Stimulated activated CD8-positive, alpha-beta memory T cell treated with anti-CD3 and anti-CD28 coated beads, Interleukin-4, amount 100 ng/mL, for 4 hours (primary cell): ENCODE measurements around the gene GLT6D1.

Source experiments
- DNase-seq, 2 donors: peaks; one replicate each; pipeline ENCODE4 v3.0.0-alpha.2; 2020; ENCODE audit warnings: low read depth in 2 of 2, low spot score in 1 of 2

The GLT6D1 gene

GRCh38 chr9:135624282-135624681 lies 15.1 kb downstream of the GLT6D1 start:
- no peak for DNase-seq

GRCh38 chr9:135622415-135623020 lies 16.8 kb downstream of the GLT6D1 start:
- no peak for DNase-seq

- DNase-seq: no peak
These were observed 18.8 kb downstream of the GLT6D1 start for GRCh38 chr9:135620558-135620957.

GRCh38 chr9:135619599-135619886 lies 19.8 kb downstream of the GLT6D1 start:
- no peak for DNase-seq

GRCh38 chr9:135618866-135619598 lies 20.3 kb downstream of the GLT6D1 start:
- DNase-seq: no peak

- no peak for DNase-seq
These were observed 21.3 kb downstream of the GLT6D1 start for GRCh38 chr9:135617991-135618411.

- no peak for DNase-seq
These were observed 21.8 kb downstream of the GLT6D1 start for GRCh38 chr9:135617538-135617900.

- no peak for DNase-seq
These were observed 22.5 kb downstream of the GLT6D1 start for GRCh38 chr9:135616619-135617537.

- no peak for DNase-seq
These were observed 23.4 kb downstream of the GLT6D1 start for GRCh38 chr9:135615666-135616618.

- DNase-seq: no peak
These were observed 24.3 kb downstream of the GLT6D1 start for GRCh38 chr9:135614821-135615665.

GRCh38 chr9:135613946-135614805 lies 25.2 kb downstream of the GLT6D1 start:
- no peak for DNase-seq

- no peak for DNase-seq
These were observed 26.1 kb downstream of the GLT6D1 start for GRCh38 chr9:135612981-135613910.

- DNase-seq: no peak
These were observed 26.9 kb downstream of the GLT6D1 start for GRCh38 chr9:135612437-135612836.

GRCh38 chr9:135611875-135612209 lies 27.5 kb downstream of the GLT6D1 start:
- DNase-seq: no peak

- no peak for DNase-seq
These were observed 28.0 kb downstream of the GLT6D1 start for GRCh38 chr9:135611142-135611874.

GRCh38 chr9:135610290-135611141 lies 28.8 kb downstream of the GLT6D1 start:
- DNase-seq: no peak
